SK-N-MC (cell line): ENCODE data around the gene SEMA5A.

Experiments
- EZH2 ChIP-seq: fragments of 200-600 bp; sonication (generic); IDR thresholded peaks from one replicate; pipeline ENCODE4 v1.6.1; 2017; ENCODE audit warnings: antibody characterized with exemption
- POLR2AphosphoS5 ChIP-seq: IDR thresholded peaks from 2 replicates; pipeline ENCODE4 v1.6.1; 2012; ENCODE audit warnings: mild to moderate bottlenecking, low read depth, low read length, borderline replicate concordance

GRCh38 chr5:9168791-9169556, 376.9 kb downstream of the SEMA5A start:
- no peak for TF ChIP-seq POLR2AphosphoS5
- TF ChIP-seq EZH2: no peak
